Osteocyte (in vitro differentiated cells): ENCODE data around the gene ERICH2. TPM values are rescaled to one million over a fixed set of nuclear protein-coding genes. Genes with fewer than 3 reads are reported as not detected.

ENCODE experiments used
- DNase-seq: peaks from one replicate; pipeline ENCODE4 v3.0.0; 2021; ENCODE audit warnings: mixed read lengths; ENCODE audit not compliant: unreplicated experiment; ENCODE audit errors: extremely low spot score
- H3K27ac Mint-ChIP-seq: one replicate; pipeline ENCODE4 v1.8.0; 2021; ENCODE audit warnings: mild to moderate bottlenecking, mixed read lengths; ENCODE audit not compliant: unreplicated experiment
- H3K27me3 Mint-ChIP-seq: one replicate; pipeline ENCODE4 v1.8.0; 2021; ENCODE audit warnings: mixed read lengths; ENCODE audit not compliant: unreplicated experiment
- H3K36me3 Mint-ChIP-seq: one replicate; pipeline ENCODE4 v1.8.0; 2021; ENCODE audit warnings: mixed read lengths; ENCODE audit not compliant: unreplicated experiment
- H3K4me1 Mint-ChIP-seq: one replicate; pipeline ENCODE4 v1.8.0; 2021; ENCODE audit warnings: mixed read lengths; ENCODE audit not compliant: unreplicated experiment
- H3K4me3 Mint-ChIP-seq: one replicate; pipeline ENCODE4 v1.8.0; 2021; ENCODE audit warnings: mild to moderate bottlenecking, moderate library complexity, mixed read lengths; ENCODE audit not compliant: unreplicated experiment
- H3K9me3 Mint-ChIP-seq: one replicate; pipeline ENCODE4 v1.8.0; 2021; ENCODE audit warnings: mixed read lengths; ENCODE audit not compliant: unreplicated experiment
- CTCF ChIP-seq: fragments of 200-600 bp; sonication (generic); IDR thresholded peaks from 2 replicates; pipeline ENCODE4 v1.5.0; 2021; ENCODE audit warnings: antibody characterized with exemption, mild to moderate bottlenecking, moderate library complexity
- total RNA-seq: library from RNA; stranded (reverse); gene quantifications from 2 replicates; pipeline ENCODE4 v1.2.1, GENCODE V29; 2021

ERICH2 gene
- total RNA-seq, 1 donor from 2014 or later: not detected

- Mint-ChIP-seq H3K27me3 (peaks cover 2% of the 10 kb centered on the region), H3K27ac (no peak overlapping the region), H3K4me1 (peaks cover 11% of the 10 kb centered on the region), H3K9me3 (no peaks in the 10 kb centered on the region), H3K4me3 (no peak overlapping the region), H3K36me3 (no peaks in the 10 kb centered on the region)
- no peak for DNase-seq
- TF ChIP-seq CTCF: no peak
Measured at GRCh38 chr2:170739048-170739447, 31.1 kb upstream of the ERICH2 start.

- DNase-seq: no peak
- Mint-ChIP-seq H3K4me1 (peaks cover 11% of the 10 kb centered on the region), H3K27me3 (peaks cover 5% of the 10 kb centered on the region), H3K9me3 (no peaks in the 10 kb centered on the region), H3K36me3 (no peaks in the 10 kb centered on the region), H3K27ac (no peak overlapping the region), H3K4me3 (no peak overlapping the region)
- no peak for TF ChIP-seq CTCF
Measured at GRCh38 chr2:170739507-170740046, 30.6 kb upstream of the ERICH2 start.

- no peaks in the 10 kb centered on the region for H3K36me3 Mint-ChIP-seq
- DNase-seq: no peak
- no peak overlapping the region for H3K27ac Mint-ChIP-seq
- H3K27me3 Mint-ChIP-seq: peaks cover 14% of the 10 kb centered on the region
- no peaks in the 10 kb centered on the region for H3K9me3 Mint-ChIP-seq
- H3K4me1 Mint-ChIP-seq: peaks cover 11% of the 10 kb centered on the region
- no peak overlapping the region for H3K4me3 Mint-ChIP-seq
- no peak for TF ChIP-seq CTCF
Measured at GRCh38 chr2:170740660-170741059, 29.5 kb upstream of the ERICH2 start.

- Mint-ChIP-seq H3K27me3 (peaks cover 14% of the 10 kb centered on the region), H3K36me3 (no peaks in the 10 kb centered on the region), H3K4me3 (no peak overlapping the region), H3K27ac (no peak overlapping the region), H3K4me1 (peaks cover 11% of the 10 kb centered on the region), H3K9me3 (no peaks in the 10 kb centered on the region)
- no peak for TF ChIP-seq CTCF
- DNase-seq: no peak
Measured at GRCh38 chr2:170742000-170742399, 28.2 kb upstream of the ERICH2 start.

- no peak for TF ChIP-seq CTCF
- H3K9me3 Mint-ChIP-seq: no peaks in the 10 kb centered on the region
- no peak for DNase-seq
- H3K27me3 Mint-ChIP-seq: peaks cover 22% of the 10 kb centered on the region
- H3K4me3 Mint-ChIP-seq: no peak overlapping the region
- H3K27ac Mint-ChIP-seq: no peak overlapping the region
- H3K36me3 Mint-ChIP-seq: no peaks in the 10 kb centered on the region
- H3K4me1 Mint-ChIP-seq: peaks cover 11% of the 10 kb centered on the region
Measured at GRCh38 chr2:170742896-170743529, 27.2 kb upstream of the ERICH2 start.
